Type B pancreatic cell (in vitro differentiated cells): ENCODE measurements around the gene ACHE. TPM values are rescaled to one million over a fixed set of nuclear protein-coding genes. Genes with fewer than 3 reads are reported as not detected.

Experiments
- DNase-seq: peaks from one replicate; pipeline ENCODE4 v3.0.0; 2021; ENCODE audit warnings: mixed read lengths; ENCODE audit not compliant: unreplicated experiment; ENCODE audit errors: extremely low spot score
- H3K27ac Mint-ChIP-seq: 2 replicates; pipeline ENCODE4 v1.8.0; 2021; ENCODE audit warnings: mild to moderate bottlenecking, mixed read lengths
- H3K27me3 Mint-ChIP-seq: 2 replicates; pipeline ENCODE4 v1.8.0; 2021; ENCODE audit warnings: mixed read lengths
- H3K36me3 Mint-ChIP-seq: 2 replicates; pipeline ENCODE4 v1.8.0; 2021; ENCODE audit warnings: mixed read lengths
- H3K4me1 Mint-ChIP-seq: one replicate; pipeline ENCODE4 v1.8.0; 2021; ENCODE audit warnings: mixed read lengths; ENCODE audit not compliant: unreplicated experiment
- H3K4me3 Mint-ChIP-seq: 2 replicates; pipeline ENCODE4 v1.8.0; 2021; ENCODE audit warnings: mild to moderate bottlenecking, mixed read lengths
- H3K9me3 Mint-ChIP-seq: 2 replicates; pipeline ENCODE4 v1.8.0; 2021; ENCODE audit warnings: mixed read lengths
- CTCF ChIP-seq: fragments of 200-600 bp; sonication (generic); conservative IDR thresholded peaks from 2 replicates; pipeline ENCODE4 v1.5.0; 2021; ENCODE audit warnings: antibody characterized with exemption, mild to moderate bottlenecking
- microRNA-seq: library from miRNA; unstranded; fragments of <30 nt; microRNA quantifications from one replicate; pipeline ENCODE4, GENCODE V29; 2020
- total RNA-seq: library from RNA; stranded (reverse); gene quantifications from 2 replicates; pipeline ENCODE4 v1.2.1, GENCODE V29; 2021; ENCODE audit warnings: low replicate concordance

ACHE gene
- total RNA-seq, 1 donor from 2014 or later: 7.1 TPM

- no peaks in the 10 kb centered on the region for H3K27me3 Mint-ChIP-seq
- H3K4me1 Mint-ChIP-seq: peaks cover 25% of the 10 kb centered on the region
- no peak for TF ChIP-seq CTCF
- no peaks in the 10 kb centered on the region for H3K9me3 Mint-ChIP-seq
- peak overlapping the region; percentile 12 for H3K4me3 Mint-ChIP-seq
- no peak for DNase-seq
- H3K27ac Mint-ChIP-seq: no peak overlapping the region
- H3K36me3 Mint-ChIP-seq: no peaks in the 10 kb centered on the region
These were observed 55.1 kb downstream of the ACHE start for GRCh38 chr7:100840470-100841100.

Small RNA genes lying within 50 kb of the gene (microRNA-seq; reads per million reads assigned to microRNA genes)
- not detected for gene MIR6875

Other genes with a start within 250 kb of the ACHE start
- gene ACTL6B, start 239.4 kb downstream of the ACHE start, total RNA-seq: 1.8 and 2.4 TPM in 2 replicates
- 179 and 203 TPM in 2 replicates for gene GNB2, start 222.1 kb downstream of the ACHE start, total RNA-seq
- 49.5 and 79.4 TPM in 2 replicates for gene GIGYF1, start 201.6 kb downstream of the ACHE start, total RNA-seq
- 39.2 and 41.0 TPM in 2 replicates for gene POP7, start 189.8 kb downstream of the ACHE start, total RNA-seq
- gene EPO, start 175.4 kb downstream of the ACHE start, total RNA-seq: 0.22 and 0.40 TPM in 2 replicates
- gene ZAN, start 162.3 kb downstream of the ACHE start, total RNA-seq: not detected in 2 replicates
- 69.3 and 78.4 TPM in 2 replicates for gene EPHB4, start 68.4 kb downstream of the ACHE start, total RNA-seq
- gene SLC12A9, start 43.2 kb downstream of the ACHE start, total RNA-seq: 31.4 and 37.1 TPM in 2 replicates
- gene TRIP6, start 28.5 kb downstream of the ACHE start, total RNA-seq: 78.9 and 84.7 TPM in 2 replicates
- 168 and 239 TPM in 2 replicates for gene SRRT, start 20.8 kb downstream of the ACHE start, total RNA-seq
- gene UFSP1, start 6.2 kb downstream of the ACHE start, total RNA-seq: 4.4 and 6.3 TPM in 2 replicates
- 8.2 and 23.5 TPM in 2 replicates for gene MUC3A, start 53.6 kb upstream of the ACHE start, total RNA-seq
- gene MUC12, start 73.7 kb upstream of the ACHE start, total RNA-seq: 0.50 and 1.6 TPM in 2 replicates
- gene MUC17, start 124.2 kb upstream of the ACHE start, total RNA-seq: 0.53 and 1.5 TPM in 2 replicates
- 22.2 and 40.1 TPM in 2 replicates for gene TRIM56, start 189.6 kb upstream of the ACHE start, total RNA-seq
- gene SERPINE1, start 231.2 kb upstream of the ACHE start, total RNA-seq: 0.14 and 1.5 TPM in 2 replicates